C4-2B (cell line): ENCODE data around the gene MAP3K13.

Experiments used
- ZFX ChIP-seq: fragments of 450-650 bp; IDR thresholded peaks from 2 replicates; pipeline ENCODE4 v1.6.1; 2017
- TF ChIP-seq, protein P1 (sequence below): fragments of 450-650 bp; conservative IDR thresholded peaks from 2 replicates; pipeline ENCODE4 v1.5.1; 2017; ENCODE audit warnings: mild to moderate bottlenecking

- TF ChIP-seq, protein P1, sequence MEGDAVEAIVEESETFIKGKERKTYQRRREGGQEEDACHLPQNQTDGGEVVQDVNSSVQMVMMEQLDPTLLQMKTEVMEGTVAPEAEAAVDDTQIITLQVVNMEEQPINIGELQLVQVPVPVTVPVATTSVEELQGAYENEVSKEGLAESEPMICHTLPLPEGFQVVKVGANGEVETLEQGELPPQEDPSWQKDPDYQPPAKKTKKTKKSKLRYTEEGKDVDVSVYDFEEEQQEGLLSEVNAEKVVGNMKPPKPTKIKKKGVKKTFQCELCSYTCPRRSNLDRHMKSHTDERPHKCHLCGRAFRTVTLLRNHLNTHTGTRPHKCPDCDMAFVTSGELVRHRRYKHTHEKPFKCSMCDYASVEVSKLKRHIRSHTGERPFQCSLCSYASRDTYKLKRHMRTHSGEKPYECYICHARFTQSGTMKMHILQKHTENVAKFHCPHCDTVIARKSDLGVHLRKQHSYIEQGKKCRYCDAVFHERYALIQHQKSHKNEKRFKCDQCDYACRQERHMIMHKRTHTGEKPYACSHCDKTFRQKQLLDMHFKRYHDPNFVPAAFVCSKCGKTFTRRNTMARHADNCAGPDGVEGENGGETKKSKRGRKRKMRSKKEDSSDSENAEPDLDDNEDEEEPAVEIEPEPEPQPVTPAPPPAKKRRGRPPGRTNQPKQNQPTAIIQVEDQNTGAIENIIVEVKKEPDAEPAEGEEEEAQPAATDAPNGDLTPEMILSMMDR = no peak
- TF ChIP-seq ZFX = no peak
Observed at GRCh38 chr3:185422677-185423076, 59.7 kb downstream of the MAP3K13 start.
